HCT116 (cell line): ENCODE results near the gene ADGRV1.

Experiments
- CTCF ChIP-seq, 3 experiments: fragments of 200-600 bp in 1 of 3; sonication (generic) in 1 of 3; IDR thresholded peaks in 2 of 3; conservative IDR thresholded peaks in 1 of 3; 2 replicates each; pipeline ENCODE4 v1.5.1; 2012 to 2017; ENCODE audit warnings: low read depth in 2 of 3, low read length in 2 of 3, antibody characterized with exemption in 1 of 3, borderline replicate concordance in 1 of 3, control low read depth in 1 of 3, mild to moderate bottlenecking in 1 of 3, mixed read lengths in 1 of 3, mixed run types in 1 of 3, moderate library complexity in 1 of 3; ENCODE audit not compliant: insufficient read depth in 1 of 3
- EZH2 ChIP-seq: fragments of 200-600 bp; sonication (generic); IDR thresholded peaks from 2 replicates; pipeline ENCODE4 v1.6.1; 2017; ENCODE audit warnings: antibody characterized with exemption, mixed run types
- FOSL1 ChIP-seq: IDR thresholded peaks from 2 replicates; pipeline ENCODE4 v1.6.1; 2012; ENCODE audit warnings: low read depth
- POLR2A ChIP-seq: IDR thresholded peaks from 2 replicates; pipeline ENCODE4 v1.7.0; 2011; ENCODE audit warnings: borderline replicate concordance; ENCODE audit not compliant: insufficient read depth, insufficient read length; ENCODE audit errors: extremely low read depth
- POLR2AphosphoS5 ChIP-seq: IDR thresholded peaks from 2 replicates; pipeline ENCODE4 v1.6.1; 2011; ENCODE audit warnings: mild to moderate bottlenecking, low read depth, low read length, moderate library complexity
- REST ChIP-seq: IDR thresholded peaks from 2 replicates; pipeline ENCODE4 v1.6.1; 2012; ENCODE audit warnings: low read depth
- SIN3A ChIP-seq: IDR thresholded peaks from 2 replicates; pipeline ENCODE4 v1.6.1; 2012; ENCODE audit warnings: low read depth
- SP1 ChIP-seq: IDR thresholded peaks from 2 replicates; pipeline ENCODE4 v1.6.1; 2012; ENCODE audit warnings: low read depth
- SRF ChIP-seq: IDR thresholded peaks from 2 replicates; pipeline ENCODE4 v1.6.1; 2012; ENCODE audit warnings: low read depth
- TF ChIP-seq, protein P1 (sequence below): IDR thresholded peaks from 2 replicates; pipeline ENCODE4 v1.6.1; 2012

- TF ChIP-seq CTCF (IDR thresholded peaks at IDR 0.05 in 2 of 3, conservative IDR thresholded peaks at IDR 0.05 in 1 of 3; ENCODE audit: borderline replicate concordance in 1 of 3, insufficient read depth in 1 of 3, low read depth in 2 of 3, low read length in 2 of 3) (no peak), POLR2AphosphoS5 (no peak), REST (no peak), POLR2A (no peak), SRF (no peak), SP1 (no peak), SIN3A (no peak), EZH2 (no peak), FOSL1 (no peak)
- TF ChIP-seq, protein P1, sequence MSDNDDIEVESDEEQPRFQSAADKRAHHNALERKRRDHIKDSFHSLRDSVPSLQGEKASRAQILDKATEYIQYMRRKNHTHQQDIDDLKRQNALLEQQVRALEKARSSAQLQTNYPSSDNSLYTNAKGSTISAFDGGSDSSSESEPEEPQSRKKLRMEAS, result no peak
Measured at GRCh38 chr5:91144491-91145332, 586.1 kb downstream of the ADGRV1 start.
